HEK293 (cell line): ENCODE data around the gene GPR157.

Experiments used
- CTCF ChIA-PET: fragments of 350-600 bp; formaldehyde crosslinking; extraction: SDS; loops from one replicate; lab custom pipeline; 2021; ENCODE audit warnings: antibody characterized with exemption; lab: Yijun Ruan, JAX
- POLR2A ChIA-PET: fragments of 300-600 bp; formaldehyde crosslinking; extraction: SDS; loops from one replicate; lab custom pipeline; 2020; ENCODE audit warnings: antibody characterized with exemption, inconsistent platforms; lab: Yijun Ruan, JAX
- H3K27ac ChIP-seq: fragments of 200-500 bp; sonication (Bioruptor generic); 2 replicates; pipeline ENCODE4 v1.5.1; 2014; ENCODE audit warnings: low read depth, low read length, control low read depth, inconsistent platforms; ENCODE audit errors: extremely low read depth
- H3K36me3 ChIP-seq, 2 experiments: fragments of 200-500 bp in 1 of 2; sonication (Bioruptor generic) in 1 of 2; 1 replicate in 1 of 2; 2 replicates in 1 of 2; pipeline ENCODE4 v1.5.1; 2014 to 2017; ENCODE audit warnings: inconsistent platforms in 2 of 2, low read length in 2 of 2; ENCODE audit not compliant: control insufficient read depth in 2 of 2, insufficient read depth in 1 of 2
- H3K4me1 ChIP-seq: fragments of 200-500 bp; sonication (Bioruptor generic); 2 replicates; pipeline ENCODE4 v1.5.1; 2014; ENCODE audit warnings: mild to moderate bottlenecking, low read length, inconsistent platforms; ENCODE audit not compliant: control insufficient read depth, insufficient read depth
- H3K4me3 ChIP-seq: 2 replicates; pipeline ENCODE4 v1.5.1; 2011; ENCODE audit warnings: low read depth, mild to moderate bottlenecking, control low read depth, low read length, moderate library complexity
- H3K9me3 ChIP-seq: fragments of 200-500 bp; sonication (Bioruptor generic); 2 replicates; pipeline ENCODE4 v1.5.1; 2014; ENCODE audit warnings: low read depth, low read length, inconsistent platforms; ENCODE audit not compliant: control insufficient read depth, insufficient read depth
- IKZF3 ChIP-seq: fragments of 450-650 bp; IDR thresholded peaks from 2 replicates; pipeline ENCODE4 v1.5.0; 2018; ENCODE audit warnings: missing biosample characterization, mild to moderate bottlenecking, missing genetic modification characterization, moderate library complexity
- KLF10 ChIP-seq: fragments of 450-650 bp; IDR thresholded peaks from 2 replicates; pipeline ENCODE4 v1.5.1; 2018; ENCODE audit warnings: missing biosample characterization, mild to moderate bottlenecking, missing genetic modification characterization
- KLF17 ChIP-seq: fragments of 450-650 bp; formaldehyde crosslinking; IDR thresholded peaks from 2 replicates; pipeline ENCODE4 v1.5.1; 2016; ENCODE audit warnings: missing biosample characterization, missing genetic modification characterization
- MEIS1 ChIP-seq: sonication (generic); formaldehyde crosslinking; IDR thresholded peaks from 2 replicates; pipeline ENCODE4 v1.8.1; 2022; ENCODE audit warnings: missing genetic modification reagents, mild to moderate bottlenecking, borderline replicate concordance
- OSR2 ChIP-seq: fragments of 450-650 bp; formaldehyde crosslinking; IDR thresholded peaks from 2 replicates; pipeline ENCODE4 v1.5.1; 2016; ENCODE audit warnings: missing biosample characterization, missing genetic modification characterization
- REPIN1 ChIP-seq: fragments of 450-650 bp; formaldehyde crosslinking; IDR thresholded peaks from 2 replicates; pipeline ENCODE4 v1.5.1; 2017; ENCODE audit warnings: missing biosample characterization, missing genetic modification characterization, low read depth
- SP7 ChIP-seq: fragments of 450-650 bp; formaldehyde crosslinking; IDR thresholded peaks from 2 replicates; pipeline ENCODE4 v1.5.1; 2016; ENCODE audit warnings: missing biosample characterization, missing genetic modification characterization
- YY1 ChIP-seq: fragments of 450-650 bp; formaldehyde crosslinking; IDR thresholded peaks from 2 replicates; pipeline ENCODE4 v1.5.1; 2018; ENCODE audit warnings: missing biosample characterization, missing genetic modification characterization
- ZBTB17 ChIP-seq: fragments of 450-650 bp; formaldehyde crosslinking; IDR thresholded peaks from 2 replicates; pipeline ENCODE4 v1.5.1; 2016; ENCODE audit warnings: missing biosample characterization, missing genetic modification characterization
- ZBTB48 ChIP-seq: fragments of 450-650 bp; formaldehyde crosslinking; IDR thresholded peaks from 2 replicates; pipeline ENCODE4 v1.5.1; 2016; ENCODE audit warnings: missing biosample characterization, missing genetic modification characterization
- ZEB2 ChIP-seq: fragments of 450-650 bp; formaldehyde crosslinking; IDR thresholded peaks from 2 replicates; pipeline ENCODE4 v1.5.1; 2016; ENCODE audit warnings: missing biosample characterization, missing genetic modification characterization
- ZIC2 ChIP-seq: fragments of 450-650 bp; formaldehyde crosslinking; IDR thresholded peaks from 2 replicates; pipeline ENCODE4 v1.5.1; 2016; ENCODE audit warnings: missing biosample characterization, missing genetic modification characterization
- ZNF10 ChIP-seq: fragments of 450-650 bp; formaldehyde crosslinking; IDR thresholded peaks from 2 replicates; pipeline ENCODE4 v1.5.1; 2017; ENCODE audit warnings: missing biosample characterization, missing genetic modification characterization
- ZNF148 ChIP-seq: fragments of 450-650 bp; formaldehyde crosslinking; IDR thresholded peaks from 2 replicates; pipeline ENCODE4 v1.5.0; 2017; ENCODE audit warnings: missing biosample characterization, missing genetic modification characterization, borderline replicate concordance
- ZNF16 ChIP-seq: fragments of 450-650 bp; formaldehyde crosslinking; IDR thresholded peaks from 2 replicates; pipeline ENCODE4 v1.5.1; 2016; ENCODE audit warnings: low read depth, missing biosample characterization, missing genetic modification characterization
- ZNF202 ChIP-seq: fragments of 450-650 bp; formaldehyde crosslinking; IDR thresholded peaks from 2 replicates; pipeline ENCODE4 v1.5.1; 2016; ENCODE audit warnings: missing biosample characterization, missing genetic modification characterization, borderline replicate concordance
- ZNF362 ChIP-seq: fragments of 450-650 bp; formaldehyde crosslinking; IDR thresholded peaks from 2 replicates; pipeline ENCODE4 v1.5.1; 2016; ENCODE audit warnings: missing biosample characterization, missing genetic modification characterization
- ZNF423 ChIP-seq: fragments of 450-650 bp; formaldehyde crosslinking; IDR thresholded peaks from 2 replicates; pipeline ENCODE4 v1.5.1; 2016; ENCODE audit warnings: missing biosample characterization, missing genetic modification characterization
- ZNF449 ChIP-seq: fragments of 450-650 bp; formaldehyde crosslinking; IDR thresholded peaks from 2 replicates; pipeline ENCODE4 v1.5.1; 2017; ENCODE audit warnings: missing biosample characterization, mild to moderate bottlenecking, missing genetic modification characterization, moderate library complexity
- ZNF518A ChIP-seq: fragments of 450-650 bp; formaldehyde crosslinking; conservative IDR thresholded peaks from 2 replicates; pipeline ENCODE4 v1.5.1; 2016; ENCODE audit warnings: low read depth, missing biosample characterization, missing genetic modification characterization
- ZNF558 ChIP-seq: fragments of 450-650 bp; formaldehyde crosslinking; IDR thresholded peaks from 2 replicates; pipeline ENCODE4 v1.5.1; 2016; ENCODE audit warnings: missing biosample characterization, missing genetic modification characterization
- ZNF624 ChIP-seq: fragments of 450-650 bp; formaldehyde crosslinking; IDR thresholded peaks from 2 replicates; pipeline ENCODE4 v1.5.1; 2017; ENCODE audit warnings: missing biosample characterization, missing genetic modification characterization
- ZNF629 ChIP-seq: fragments of 450-650 bp; formaldehyde crosslinking; IDR thresholded peaks from 2 replicates; pipeline ENCODE4 v1.5.1; 2017; ENCODE audit warnings: missing biosample characterization, missing genetic modification characterization
- ZNF654 ChIP-seq: fragments of 450-650 bp; formaldehyde crosslinking; IDR thresholded peaks from 2 replicates; pipeline ENCODE4 v1.5.1; 2016; ENCODE audit warnings: low read depth, missing biosample characterization, missing genetic modification characterization
- ZNF658 ChIP-seq: fragments of 450-650 bp; formaldehyde crosslinking; IDR thresholded peaks from 2 replicates; pipeline ENCODE4; 2016; ENCODE audit warnings: missing biosample characterization, missing genetic modification characterization
- ZSCAN30 ChIP-seq: fragments of 450-650 bp; IDR thresholded peaks from 2 replicates; pipeline ENCODE4 v1.5.1; 2018; ENCODE audit warnings: missing biosample characterization, mild to moderate bottlenecking, missing genetic modification characterization, moderate library complexity

The GPR157 gene

GRCh38 chr1:9111357-9111691 lies 17.6 kb downstream of the GPR157 start (continued):
- TF ChIP-seq ZNF518A (tag by site-specific recombination) = no peak
- no peak for TF ChIP-seq ZNF658 (tag by site-specific recombination)
- no peak for TF ChIP-seq ZNF362 (tag by site-specific recombination)
- TF ChIP-seq MEIS1 (CRISPR knock-in tag) = no peak

- Histone ChIP-seq H3K4me3 (no peak overlapping the region), H3K36me3 (peaks cover 0 to 32% of the 10 kb centered on the region in 2 experiments; a peak in 2 of 3 replicates), H3K27ac (no peak overlapping the region), H3K4me1 (no peaks in the 10 kb centered on the region; the same call in 1 of the 2 replicates), H3K9me3 (no peaks in the 10 kb centered on the region)
- ChIA-PET CTCF (interaction anchor here (0.5 to 4.3 kb wide), 38 partner anchors 9 to 418 kb away, joined by 3 to 42 read pairs (median 4); partner anchors contain the start of gene GPR157), POLR2A (interaction anchor here (0.6 kb wide), 1 partner anchor 55 kb away, joined by 3 read pairs; no protein-coding TSS in a partner anchor)
- TF ChIP-seq ZNF10 (no peak), ZNF624 (tag by site-specific recombination) (no peak), ZNF558 (tag by site-specific recombination) (no peak), ZNF202 (tag by site-specific recombination) (no peak), REPIN1 (no peak), IKZF3 (tag by site-specific recombination) (0 out of 2 replicates have a peak, but pooled peaks have one; percentile 21), ZNF148 (no peak), ZNF629 (tag by site-specific recombination) (0 out of 2 replicates have a peak, but pooled peaks have one; percentile 14), ZNF449 (tag by site-specific recombination) (no peak), ZNF16 (tag by site-specific recombination) (no peak), SP7 (peak; percentile 57), ZNF423 (tag by site-specific recombination) (no peak), KLF10 (no peak), ZEB2 (tag by site-specific recombination) (0 out of 2 replicates have a peak, but pooled peaks have one; percentile 45), ZNF654 (tag by site-specific recombination) (peak; percentile 75), KLF17 (tag by site-specific recombination) (no peak), YY1 (tag by site-specific recombination) (no peak), ZSCAN30 (tag by site-specific recombination) (peak; percentile 78; the same call in 1 of the 2 replicates), ZIC2 (tag by site-specific recombination) (no peak), ZBTB48 (tag by site-specific recombination) (peak; percentile 33; the same call in 1 of the 2 replicates), ZBTB17 (tag by site-specific recombination) (peak; percentile 50), OSR2 (peak; percentile 32; the same call in 1 of the 2 replicates)
Observed at GRCh38 chr1:9110669-9111356, 18.1 kb downstream of the GPR157 start.
